Mesenchymal stem cell (in vitro differentiated cells and primary cell): ENCODE data around the gene EWSR1.

Experiments
- DNase-seq: peaks from one replicate; pipeline ENCODE4 v3.0.0-alpha.2; 2013
- H2AFZ ChIP-seq: one replicate; pipeline ENCODE4 v1.6.1; 2013; ENCODE audit warnings: low read depth, mild to moderate bottlenecking, control low read depth, inconsistent platforms, low read length, moderate library complexity
- H2AK5ac ChIP-seq: 2 replicates; pipeline ENCODE4 v1.6.1; 2013; ENCODE audit warnings: low read length, moderate library complexity, mild to moderate bottlenecking, inconsistent platforms; ENCODE audit not compliant: severe bottlenecking
- H2BK120ac ChIP-seq: one replicate; pipeline ENCODE4 v1.6.1; 2013; ENCODE audit warnings: low read depth, mild to moderate bottlenecking, inconsistent platforms, low read length, moderate library complexity
- H2BK12ac ChIP-seq, 2 experiments: one replicate each; pipeline ENCODE4 v1.6.1; 2013; ENCODE audit warnings: inconsistent platforms in 2 of 2, low read length in 2 of 2, mild to moderate bottlenecking in 2 of 2, moderate library complexity in 2 of 2, control low read depth in 1 of 2
- H2BK15ac ChIP-seq: one replicate; pipeline ENCODE4 v1.6.1; 2013; ENCODE audit warnings: mild to moderate bottlenecking, low read depth, inconsistent platforms; ENCODE audit not compliant: poor library complexity, severe bottlenecking
- H2BK5ac ChIP-seq: 2 replicates; pipeline ENCODE4 v1.6.1; 2013; ENCODE audit warnings: low read depth, mild to moderate bottlenecking, low read length, control low read depth, inconsistent platforms; ENCODE audit not compliant: poor library complexity, severe bottlenecking
- H3K14ac ChIP-seq, 2 experiments: one replicate each; pipeline ENCODE4 v1.6.1; 2013; ENCODE audit warnings: inconsistent platforms in 2 of 2, low read length in 2 of 2, control low read depth in 1 of 2, mild to moderate bottlenecking in 1 of 2, moderate library complexity in 1 of 2
- H3K18ac ChIP-seq, 2 experiments: one replicate each; pipeline ENCODE4 v1.6.1; 2013; ENCODE audit warnings: inconsistent platforms in 2 of 2, low read length in 2 of 2, control low read depth in 1 of 2, low read depth in 1 of 2, mild to moderate bottlenecking in 1 of 2
- H3K23ac ChIP-seq, 2 experiments: one replicate each; pipeline ENCODE4 v1.6.1; 2013; ENCODE audit warnings: inconsistent platforms in 2 of 2, low read length in 2 of 2, mild to moderate bottlenecking in 2 of 2, moderate library complexity in 2 of 2, control low read depth in 1 of 2
- H3K27ac ChIP-seq: 2 replicates; pipeline ENCODE4 v1.5.1; 2013; ENCODE audit warnings: mild to moderate bottlenecking, moderate library complexity, low read length, control low read depth, inconsistent platforms; ENCODE audit not compliant: poor library complexity, severe bottlenecking
- H3K27me3 ChIP-seq, 2 experiments: 2 replicates each; pipeline versions ENCODE4 v1.6.1 to v1.7.0; 2013; ENCODE audit warnings: low read length in 2 of 2, mild to moderate bottlenecking in 2 of 2, moderate library complexity in 2 of 2, control low read depth in 1 of 2, inconsistent platforms in 1 of 2; ENCODE audit not compliant: control insufficient read depth in 1 of 2, insufficient read depth in 1 of 2
- H3K36me3 ChIP-seq, 2 experiments: 2 replicates each; pipeline versions ENCODE4 v1.6.1 to v1.7.0; 2013; ENCODE audit warnings: low read length in 2 of 2, control low read depth in 1 of 2, inconsistent platforms in 1 of 2, low read depth in 1 of 2, mild to moderate bottlenecking in 1 of 2; ENCODE audit not compliant: insufficient read depth in 2 of 2, control insufficient read depth in 1 of 2
- H3K4ac ChIP-seq, 2 experiments: one replicate each; pipeline ENCODE4 v1.6.1; 2013; ENCODE audit warnings: inconsistent platforms in 2 of 2, low read length in 2 of 2, mild to moderate bottlenecking in 2 of 2, moderate library complexity in 2 of 2, control low read depth in 1 of 2, low read depth in 1 of 2
- H3K4me1 ChIP-seq: 2 replicates; pipeline ENCODE4 v1.6.1; 2013; ENCODE audit warnings: low read depth, low read length, control low read depth; ENCODE audit not compliant: control insufficient read depth, insufficient read depth
- H3K4me2 ChIP-seq: 2 replicates; pipeline ENCODE4 v1.6.1; 2013; ENCODE audit warnings: low read length, mild to moderate bottlenecking, inconsistent platforms; ENCODE audit not compliant: poor library complexity, severe bottlenecking
- H3K4me3 ChIP-seq, 2 experiments: 2 replicates each; pipeline versions ENCODE4 v1.5.1 to v1.7.0; 2013; ENCODE audit warnings: low read length in 2 of 2, mild to moderate bottlenecking in 2 of 2, control low read depth in 1 of 2, low read depth in 1 of 2; ENCODE audit not compliant: insufficient read depth in 1 of 2
- H3K79me1 ChIP-seq: replicated peaks from 2 replicates; pipeline ENCODE4 v1.6.1; 2013; ENCODE audit warnings: mild to moderate bottlenecking, control low read depth, low read length, inconsistent platforms; ENCODE audit not compliant: poor library complexity, severe bottlenecking
- H3K9ac ChIP-seq: 2 replicates; pipeline ENCODE4 v1.7.0; 2013; ENCODE audit warnings: mild to moderate bottlenecking, low read length, moderate library complexity
- H3K9me3 ChIP-seq: 2 replicates; pipeline ENCODE4 v1.7.0; 2013; ENCODE audit warnings: mild to moderate bottlenecking, low read length; ENCODE audit not compliant: control insufficient read depth
- H4K8ac ChIP-seq: one replicate; pipeline ENCODE4 v1.6.1; 2013; ENCODE audit warnings: inconsistent platforms, mild to moderate bottlenecking, low read length, moderate library complexity
- H4K91ac ChIP-seq: one replicate; pipeline ENCODE4 v1.6.1; 2013; ENCODE audit warnings: mild to moderate bottlenecking, low read length, inconsistent platforms
- WGBS: methylation state at CpG from one replicate; pipeline ENCODE4 v1.1.7; 2013; ENCODE audit warnings: mixed read lengths; 5-methylcytosine and 5-hydroxymethylcytosine counted together

The EWSR1 gene

DNA sequence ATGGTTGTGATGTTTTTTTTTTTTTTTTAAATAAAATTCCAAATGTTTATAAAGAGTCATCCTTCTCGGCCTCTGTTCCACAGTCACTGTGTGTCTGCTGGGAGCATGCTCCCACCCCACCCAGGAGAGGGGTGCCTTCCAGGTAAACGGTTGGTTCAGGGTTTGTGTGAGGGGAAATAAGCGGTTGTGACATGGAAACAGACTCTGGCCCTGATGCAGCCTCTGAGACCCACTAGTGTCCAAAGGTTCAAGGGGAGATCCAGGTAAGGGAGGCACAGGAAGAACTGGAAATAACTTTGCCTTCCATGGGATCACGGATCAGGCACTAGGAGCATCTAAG is 32.4 kb downstream of the EWSR1 start:
- 89% methylated on average over 4 of the region's 4 CpGs for WGBS
- Histone ChIP-seq H3K14ac (no peak overlapping the region), H4K91ac (no peak overlapping the region), H3K27ac (no peak overlapping the region), H2BK5ac (no peak overlapping the region), H2BK120ac (no peak overlapping the region), H2BK15ac (no peak overlapping the region), H3K9ac (no peak overlapping the region), H3K4ac (no peak overlapping the region), H3K27me3 (no peaks in the 10 kb centered on the region), H4K8ac (no peak overlapping the region), H3K18ac (no peak overlapping the region), H2AFZ (no peak overlapping the region), H3K4me1 (peaks cover 12% of the 10 kb centered on the region), H2BK12ac (no peak overlapping the region), H2AK5ac (no peak overlapping the region), H3K23ac (no peak overlapping the region), H3K9me3 (no peaks in the 10 kb centered on the region), H3K4me2 (no peak overlapping the region), H3K79me1 (peaks cover 13% of the 10 kb centered on the region), H3K4me3 (no peak overlapping the region), H3K36me3 (peaks cover 57 to 65% of the 10 kb centered on the region in 2 experiments)
- peak; percentile 6 for DNase-seq

DNA sequence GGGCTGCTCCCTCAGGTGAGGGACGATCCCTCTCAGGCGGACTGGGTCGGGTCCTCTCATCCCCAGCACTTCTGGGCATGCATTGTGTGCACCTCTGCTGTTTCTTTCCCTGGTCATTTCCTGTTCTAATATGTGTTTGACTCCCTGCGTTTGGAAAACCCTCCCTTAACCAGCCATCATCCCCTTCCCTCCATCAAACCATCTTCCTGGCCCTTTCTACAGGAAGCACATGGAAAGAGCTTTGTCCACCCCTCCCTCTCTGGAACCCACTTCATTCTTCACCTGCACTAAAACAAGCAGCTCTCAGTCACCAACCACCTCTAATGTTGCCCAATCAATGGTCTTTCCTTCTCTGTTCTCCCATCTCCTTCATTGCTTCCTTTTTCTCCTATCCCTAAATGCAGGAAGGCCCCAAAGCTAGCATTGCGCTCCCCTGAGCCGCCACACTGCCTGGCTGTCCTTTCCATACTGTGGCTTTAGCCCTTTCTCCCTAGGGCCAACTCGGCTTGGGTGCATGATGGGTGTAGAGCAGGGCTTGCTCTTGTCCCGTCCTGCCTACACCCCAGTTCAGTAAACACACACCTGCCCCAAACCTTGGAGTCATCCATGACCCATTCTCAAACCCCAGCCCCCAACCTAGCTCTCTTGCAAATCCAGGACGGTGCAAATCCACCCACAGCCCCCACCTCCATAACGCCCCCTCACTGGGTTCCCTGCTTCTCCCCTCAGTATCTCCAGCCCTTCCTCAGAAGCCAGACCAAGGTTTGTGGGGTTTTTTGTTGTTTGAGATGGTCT is 32.9 kb downstream of the EWSR1 start:
- Histone ChIP-seq H3K9me3 (no peaks in the 10 kb centered on the region), H3K4me2 (no peak overlapping the region), H3K4me3 (no peak overlapping the region), H4K8ac (no peak overlapping the region), H3K79me1 (peaks cover 10% of the 10 kb centered on the region), H2AK5ac (no peak overlapping the region), H2BK12ac (no peak overlapping the region), H2BK120ac (no peak overlapping the region), H3K27me3 (no peaks in the 10 kb centered on the region), H3K18ac (no peak overlapping the region), H3K27ac (no peak overlapping the region), H3K14ac (no peak overlapping the region), H2BK5ac (no peak overlapping the region), H4K91ac (no peak overlapping the region), H3K4ac (no peak overlapping the region), H2AFZ (no peak overlapping the region), H3K36me3 (peaks cover 51 to 62% of the 10 kb centered on the region in 2 experiments), H2BK15ac (no peak overlapping the region), H3K9ac (no peak overlapping the region), H3K23ac (no peak overlapping the region), H3K4me1 (peaks cover 14% of the 10 kb centered on the region)
- 93% methylated on average over 8 of the region's 10 CpGs for WGBS
- no peak for DNase-seq

DNA sequence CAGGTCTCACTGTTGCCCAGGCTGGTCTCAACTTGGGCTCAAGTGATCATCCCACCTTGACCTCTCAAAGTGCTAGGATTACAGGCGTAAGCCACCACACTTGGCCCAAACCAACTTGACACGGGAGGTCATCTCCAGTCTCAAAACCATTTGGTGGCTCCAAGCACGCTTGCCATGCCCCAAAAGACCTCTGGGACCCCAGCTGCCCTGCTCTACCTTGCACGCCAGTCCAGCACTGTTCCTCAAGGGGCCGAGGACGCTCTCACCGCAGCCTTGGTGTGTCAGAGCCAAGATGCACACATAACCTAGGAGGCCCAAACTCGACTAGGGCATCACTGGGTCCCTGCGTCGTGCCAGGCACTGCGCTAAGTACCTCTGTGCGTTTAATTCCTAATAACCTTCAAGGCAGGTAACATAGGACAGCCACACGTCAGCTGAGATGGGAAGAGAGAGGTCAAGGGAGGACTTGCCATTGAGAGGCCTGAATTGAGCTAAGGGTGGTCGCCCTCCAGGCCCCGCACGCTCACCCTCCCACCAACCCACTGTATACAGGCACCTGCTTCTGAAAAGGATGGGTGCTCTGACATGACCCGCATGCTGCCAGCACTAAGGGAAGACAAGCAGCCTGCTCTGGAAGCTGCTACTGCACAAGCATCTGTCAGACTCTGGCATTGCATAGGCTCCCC is 33.8 kb downstream of the EWSR1 start:
- Histone ChIP-seq H3K4ac (no peak overlapping the region), H3K23ac (no peak overlapping the region), H2BK15ac (no peak overlapping the region), H3K4me2 (no peak overlapping the region), H3K79me1 (peaks cover 6% of the 10 kb centered on the region), H2AK5ac (no peak overlapping the region), H3K14ac (no peak overlapping the region), H4K8ac (no peak overlapping the region), H4K91ac (no peak overlapping the region), H2BK5ac (no peak overlapping the region), H2BK120ac (no peak overlapping the region), H3K9ac (no peak overlapping the region), H3K36me3 (peaks cover 42 to 55% of the 10 kb centered on the region in 2 experiments), H3K4me1 (peaks cover 15% of the 10 kb centered on the region), H3K18ac (no peak overlapping the region), H2BK12ac (no peak overlapping the region), H3K27me3 (no peaks in the 10 kb centered on the region), H3K9me3 (no peaks in the 10 kb centered on the region), H3K4me3 (no peak overlapping the region), H3K27ac (no peak overlapping the region), H2AFZ (no peak overlapping the region)
- WGBS: 95% methylated on average over 17 of the region's 17 CpGs
- no peak for DNase-seq

DNA sequence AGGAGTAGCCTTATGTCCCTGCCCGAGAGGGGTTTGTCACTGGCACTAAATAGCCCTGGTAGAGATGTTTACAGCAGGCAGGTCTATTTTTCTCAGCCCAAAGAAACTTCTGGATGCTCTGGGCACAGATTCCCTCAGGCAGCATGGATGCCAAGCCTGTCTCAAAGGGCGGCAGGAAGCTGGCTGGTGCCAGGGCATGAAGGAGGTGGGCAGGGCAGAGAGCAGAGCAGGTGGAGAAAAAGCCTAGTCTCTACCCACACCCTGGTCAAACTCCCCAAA is 34.3 kb downstream of the EWSR1 start:
- H3K79me1 ChIP-seq: peaks cover 6% of the 10 kb centered on the region
- no peak overlapping the region for H3K9ac ChIP-seq
- no peak overlapping the region for H3K18ac ChIP-seq
- H3K27me3 ChIP-seq: no peaks in the 10 kb centered on the region
- H3K27ac ChIP-seq: no peak overlapping the region
- peak overlapping the region; percentile 26 for H2AK5ac ChIP-seq
- H2BK15ac ChIP-seq: no peak overlapping the region
- no peak overlapping the region for H2BK12ac ChIP-seq
- no peak overlapping the region for H2AFZ ChIP-seq
- H2BK120ac ChIP-seq: no peak overlapping the region
- H4K8ac ChIP-seq: no peak overlapping the region
- H4K91ac ChIP-seq: no peak overlapping the region
- peaks cover 17% of the 10 kb centered on the region for H3K4me1 ChIP-seq
- no peaks in the 10 kb centered on the region for H3K9me3 ChIP-seq
- no peak overlapping the region for H3K14ac ChIP-seq
- H3K23ac ChIP-seq: no peak overlapping the region
- H3K4me3 ChIP-seq: no peak overlapping the region
- H3K36me3 ChIP-seq: peaks cover 38 to 50% of the 10 kb centered on the region in 2 experiments
- no peak for DNase-seq
- H3K4me2 ChIP-seq: no peak overlapping the region
- no peak overlapping the region for H3K4ac ChIP-seq
- 98% methylated on average over 2 of the region's 2 CpGs for whole genome bisulfite sequencing
- no peak overlapping the region for H2BK5ac ChIP-seq
